H1 (cell line): ENCODE results near the gene TMEM63C. TPM values are rescaled to one million over a fixed set of nuclear protein-coding genes. Genes with fewer than 3 reads are reported as not detected.

ENCODE experiments used
- CTCF ChIA-PET: fragments of 300-600 bp; sonication (Branson Sonifier 250); formaldehyde crosslinking; loops from one replicate; lab custom pipeline; 2021; ENCODE audit not compliant: partially characterized antibody; lab: Charles Lee
- POLR2A ChIA-PET: fragments of 300-600 bp; sonication (Branson Sonifier 250); formaldehyde crosslinking; loops from one replicate; lab custom pipeline; 2021; ENCODE audit warnings: inconsistent platforms; ENCODE audit not compliant: partially characterized antibody; lab: Charles Lee
- DNase-seq, 2 experiments: peaks; one replicate each; pipeline versions ENCODE4 v3.0.0 to v3.0.0-alpha.2; 2010 to 2022; ENCODE audit warnings: low spot score in 2 of 2, low read depth in 1 of 2, mixed read lengths in 1 of 2
- FAIRE-seq: peaks from 2 replicates; lab custom pipeline; 2011; peaks lifted over from hg19 to GRCh38; lab: Jason Lieb, UNC
- H2AFZ ChIP-seq: 2 replicates; pipeline ENCODE4 v1.8.1; 2012; ENCODE audit warnings: low read length, inconsistent platforms
- H2AK5ac ChIP-seq: 2 replicates; pipeline ENCODE4 v1.6.1; 2013; ENCODE audit warnings: low read depth, low read length
- H2BK120ac ChIP-seq: replicated peaks from 2 replicates; pipeline ENCODE3; 2013; ENCODE audit warnings: low read depth, low read length, inconsistent platforms
- H2BK12ac ChIP-seq: 2 replicates; pipeline ENCODE4 v1.6.1; 2013; ENCODE audit warnings: low read depth, low read length
- H2BK15ac ChIP-seq: 2 replicates; pipeline ENCODE4 v1.6.1; 2013; ENCODE audit warnings: low read length
- H2BK20ac ChIP-seq: 2 replicates; pipeline ENCODE4 v1.6.1; 2013; ENCODE audit warnings: low read length
- H2BK5ac ChIP-seq: 2 replicates; pipeline ENCODE4 v1.6.1; 2013; ENCODE audit warnings: low read depth, low read length
- H3K14ac ChIP-seq: 2 replicates; pipeline ENCODE4 v1.6.1; 2013; ENCODE audit warnings: inconsistent platforms; ENCODE audit not compliant: insufficient read length
- H3K18ac ChIP-seq: 2 replicates; pipeline ENCODE4 v1.6.1; 2013; ENCODE audit warnings: low read length; ENCODE audit errors: extremely low read depth
- H3K23ac ChIP-seq: 2 replicates; pipeline ENCODE4 v1.6.1; 2013; ENCODE audit warnings: inconsistent platforms; ENCODE audit not compliant: insufficient read length
- H3K23me2 ChIP-seq: 2 replicates; pipeline ENCODE4 v1.6.1; 2013; ENCODE audit warnings: low read depth, low read length
- H3K27ac ChIP-seq: 2 replicates; pipeline ENCODE4 v1.6.1; 2011; ENCODE audit warnings: low read depth, low read length, inconsistent platforms
- H3K27me3 ChIP-seq, 4 experiments: replicated peaks in 1 of 4; 1 replicate in 1 of 4; 2 replicates in 3 of 4; pipeline versions ENCODE4 v1.6.1 to v1.8.1; 2011 to 2013; ENCODE audit warnings: low read length in 3 of 4, mild to moderate bottlenecking in 3 of 4, inconsistent platforms in 2 of 4, mixed read lengths in 2 of 4, moderate library complexity in 1 of 4; ENCODE audit not compliant: control insufficient read depth in 3 of 4, insufficient read depth in 3 of 4; ENCODE audit errors: extremely low read depth in 1 of 4
- H3K36me3 ChIP-seq, 4 experiments: 2 replicates each; pipeline versions ENCODE4 v1.6.1 to v1.8.1; 2011 to 2013; ENCODE audit warnings: mild to moderate bottlenecking in 4 of 4, low read length in 3 of 4, moderate library complexity in 2 of 4, control low read depth in 1 of 4, inconsistent platforms in 1 of 4; ENCODE audit not compliant: insufficient read depth in 4 of 4, control insufficient read depth in 2 of 4
- H3K4ac ChIP-seq: replicated peaks from 2 replicates; pipeline ENCODE3; 2013; ENCODE audit warnings: low read length, low read depth, mixed read lengths, inconsistent platforms; ENCODE audit not compliant: insufficient read length
- H3K4me1 ChIP-seq, 4 experiments: replicated peaks in 1 of 4; 1 replicate in 1 of 4; 2 replicates in 3 of 4; pipeline versions ENCODE4 v1.6.1 to v1.8.1; 2011 to 2013; ENCODE audit warnings: low read length in 3 of 4, inconsistent platforms in 2 of 4, mixed read lengths in 1 of 4; ENCODE audit not compliant: insufficient read depth in 4 of 4, control insufficient read depth in 3 of 4
- H3K4me2 ChIP-seq, 2 experiments: 2 replicates each; pipeline versions ENCODE4 v1.6.1 to v1.8.1; 2011 to 2013; ENCODE audit warnings: low read depth in 2 of 2, low read length in 2 of 2, control low read depth in 1 of 2, inconsistent platforms in 1 of 2, mild to moderate bottlenecking in 1 of 2; ENCODE audit not compliant: insufficient read depth in 1 of 2
- H3K4me3 ChIP-seq, 4 experiments: fragments of 200-600, 300-600 bp in 1 of 4; sonication (generic), shearing (Covaris generic), sonication (Bioruptor Twin) in 1 of 4; 2 replicates each; pipeline versions ENCODE4 v1.5.1 to v1.8.1; 2011 to 2016; ENCODE audit warnings: low read length in 4 of 4, low read depth in 3 of 4, control low read depth in 2 of 4, inconsistent platforms in 2 of 4, mild to moderate bottlenecking in 2 of 4, mixed read lengths in 1 of 4, moderate library complexity in 1 of 4; ENCODE audit not compliant: insufficient read depth in 2 of 4; ENCODE audit errors: extremely low read depth in 1 of 4
- H3K56ac ChIP-seq: replicated peaks from 2 replicates; pipeline ENCODE3; 2013; ENCODE audit warnings: low read depth, mild to moderate bottlenecking, mixed read lengths, low read length, inconsistent platforms; ENCODE audit not compliant: insufficient read length
- H3K79me1 ChIP-seq: 2 replicates; pipeline ENCODE4 v1.6.1; 2013; ENCODE audit warnings: low read depth, low read length, control low read depth
- H3K79me2 ChIP-seq, 2 experiments: 2 replicates each; pipeline versions ENCODE4 v1.6.1 to v1.8.1; 2012 to 2013; ENCODE audit warnings: low read length in 2 of 2, mild to moderate bottlenecking in 2 of 2, inconsistent platforms in 1 of 2; ENCODE audit not compliant: insufficient read depth in 2 of 2, control insufficient read depth in 1 of 2
- H3K9ac ChIP-seq, 4 experiments: replicated peaks in 1 of 4; 1 replicate in 1 of 4; 2 replicates in 3 of 4; pipeline versions ENCODE4 v1.6.1 to v1.8.1; 2011 to 2013; ENCODE audit warnings: low read depth in 3 of 4, low read length in 3 of 4, control low read depth in 2 of 4, mild to moderate bottlenecking in 2 of 4, moderate library complexity in 2 of 4, inconsistent platforms in 1 of 4; ENCODE audit errors: extremely low read depth in 1 of 4
- H3K9me3 ChIP-seq, 2 experiments: 2 replicates each; pipeline versions ENCODE4 v1.6.1 to v1.8.1; 2012 to 2013; ENCODE audit warnings: mild to moderate bottlenecking in 2 of 2, moderate library complexity in 2 of 2, control low read depth in 1 of 2, inconsistent platforms in 1 of 2, low read depth in 1 of 2, low read length in 1 of 2, mixed read lengths in 1 of 2; ENCODE audit not compliant: insufficient read depth in 2 of 2
- H4K20me1 ChIP-seq, 2 experiments: replicated peaks in 1 of 2; 2 replicates each; pipeline versions ENCODE3 to v1.8.1; 2011 to 2013; ENCODE audit warnings: inconsistent platforms in 2 of 2, low read length in 2 of 2, mild to moderate bottlenecking in 1 of 2; ENCODE audit not compliant: insufficient read depth in 2 of 2, control insufficient read depth in 1 of 2
- H4K5ac ChIP-seq: 2 replicates; pipeline ENCODE4 v1.6.1; 2013; ENCODE audit warnings: low read length, low read depth, mixed read lengths, inconsistent platforms; ENCODE audit not compliant: insufficient read length
- H4K8ac ChIP-seq: 2 replicates; pipeline ENCODE4 v1.8.0; 2013; ENCODE audit warnings: mild to moderate bottlenecking, moderate library complexity, low read length, inconsistent platforms; ENCODE audit not compliant: insufficient read depth; ENCODE audit errors: extremely low read depth
- H4K91ac ChIP-seq: replicated peaks from 2 replicates; pipeline ENCODE3; 2013; ENCODE audit warnings: low read length, mixed read lengths, inconsistent platforms; ENCODE audit not compliant: insufficient read length
- BRCA1 ChIP-seq: IDR thresholded peaks from 2 replicates; pipeline ENCODE4 v1.6.1; 2012; ENCODE audit warnings: low read depth, low read length, improper control_type of control experiment
- EZH2 ChIP-seq: fragments of 200-600 bp; sonication (generic); IDR thresholded peaks from 2 replicates; pipeline ENCODE4 v1.7.1; 2012; ENCODE audit warnings: low read depth, mild to moderate bottlenecking, moderate library complexity, low read length, inconsistent platforms; ENCODE audit not compliant: severe bottlenecking
- FOSL1 ChIP-seq: IDR thresholded peaks from 2 replicates; pipeline ENCODE4 v1.6.1; 2011; ENCODE audit warnings: mild to moderate bottlenecking, low read depth, low read length, moderate library complexity; ENCODE audit not compliant: insufficient read depth
- WGBS, 2 experiments: shearing (Covaris generic) in 1 of 2; methylation state at CpG; one replicate each; pipeline versions ENCODE4 v1.1.6 to v1.1.7; 2013 to 2015; ENCODE audit warnings: low lambda C conversion rate in 2 of 2, mixed read lengths in 2 of 2, inconsistent platforms in 1 of 2, low coverage in 1 of 2, missing lambda C conversion rate in 1 of 2; ENCODE audit not compliant: insufficient replicate concordance in 2 of 2, insufficient coverage in 1 of 2, insufficient read length in 1 of 2; ENCODE audit errors: extremely low coverage in 1 of 2, missing lambda C conversion rate in 1 of 2; 5-methylcytosine and 5-hydroxymethylcytosine counted together
- polyA plus RNA-seq, 7 experiments: library from polyadenylated mRNA; depleted of rRNA in 3 of 7; stranded (reverse) in 5 of 7; unstranded in 2 of 7; fragments of >200 nt in 5 of 7; fragments of 200-250 nt in 2 of 7; gene quantifications; 1 replicate in 5 of 7; 2 replicates in 1 of 7; 4 replicates in 1 of 7; pipeline versions ENCODE4 v1.2.1 to v1.2.3, GENCODE V29; 2011 to 2013; ENCODE audit warnings: missing spikeins in 2 of 7, mixed read lengths in 2 of 7
- total RNA-seq: library from RNA; stranded (reverse); fragmentation: NEBNext Ultra II Directional; extraction: Animal tissue kit (Norgen Biotek cat#: 25700); gene quantifications from 2 replicates; pipeline ENCODE4 v1.2.1, GENCODE V29; 2021

Gene TMEM63C
- total and polyA plus RNA-seq, 2 of the 8 experiments (the other 6 are each of a cell fraction or from before 2014, with no cell fraction given), result 3.0 to 7.6 TPM

- H4K91ac ChIP-seq, result no peak overlapping the region
- no peak overlapping the region for H3K27ac ChIP-seq
- H3K79me1 ChIP-seq, result no peaks in the 10 kb centered on the region
- no peaks in the 10 kb centered on the region; a peak in 1 of 7 replicates for H3K27me3 ChIP-seq
- no peak overlapping the region for H2BK5ac ChIP-seq
- no peaks in the 10 kb centered on the region for H3K79me2 ChIP-seq
- 93% methylated on average over 4 of the region's 4 CpGs; no CpG with 5 or more reads in 1 of the 2 experiments for WGBS, 2 experiments
- no peak overlapping the region for H3K4ac ChIP-seq
- ChIA-PET CTCF (interaction anchor here (0.9 to 3.2 kb wide), 8 partner anchors 11 to 85 kb away, joined by 3 to 16 read pairs (median 4); partner anchors contain the start of gene ZDHHC22), POLR2A (no interaction called here)
- DNase-seq (no peak), FAIRE-seq (no peak)
- no peak overlapping the region for H3K9ac ChIP-seq
- 0 out of 2 replicates have a peak overlapping the region, but pooled peaks have one; percentile 29 for H2BK15ac ChIP-seq
- no peak overlapping the region for H3K4me3 ChIP-seq
- H3K14ac ChIP-seq, result no peak overlapping the region
- no peak overlapping the region for H2BK12ac ChIP-seq
- no peak overlapping the region for H3K23ac ChIP-seq
- H2BK20ac ChIP-seq, result no peak overlapping the region
- no peaks in the 10 kb centered on the region for H3K9me3 ChIP-seq
- no peak overlapping the region for H4K5ac ChIP-seq
- no peaks in the 10 kb centered on the region for H3K36me3 ChIP-seq
- H4K8ac ChIP-seq, result no peak overlapping the region
- H2BK120ac ChIP-seq, result no peak overlapping the region
- H3K18ac ChIP-seq, result no peak overlapping the region
- no peak overlapping the region for H3K4me2 ChIP-seq
- no peak overlapping the region for H3K56ac ChIP-seq
- TF ChIP-seq BRCA1 (no peak), FOSL1 (no peak), EZH2 (no peak)
- H4K20me1 ChIP-seq, result peaks cover 0 to 2% of the 10 kb centered on the region in 2 experiments
- no peak overlapping the region for H2AK5ac ChIP-seq
- peaks cover 5% of the 10 kb centered on the region for H3K23me2 ChIP-seq
- H2AFZ ChIP-seq, result no peak overlapping the region
- H3K4me1 ChIP-seq, result peaks cover 3 to 17% (median 12%) of the 10 kb centered on the region in 4 experiments
These were observed 20.6 kb upstream of the TMEM63C start for GRCh38 chr14:77161011-77161410.
